ENCODE measurements around the gene TMEM178B.
"Not testable (repeated sequence)": the region's sequence is repeated elsewhere in the genome, so short reads cannot be mapped to it uniquely, and the experiment has no call there.

TMEM178B gene

GRCh38 chr7:141073641-141074161 is at the start of gene TMEM178B:
Gene TMEM178B (plus strand): TSS chr7:141074064.
- no peak for DNase-seq

- no peak for DNase-seq
These were observed 49.2 kb upstream of the TMEM178B start for GRCh38 chr7:141024668-141025067.

- no peak for DNase-seq
These were observed 46.8 kb upstream of the TMEM178B start for GRCh38 chr7:141027043-141027442.

- DNase-seq = no peak
These were observed 45.1 kb upstream of the TMEM178B start for GRCh38 chr7:141028767-141029166.

- DNase-seq = not testable (repeated sequence)
These were observed 41.1 kb upstream of the TMEM178B start for GRCh38 chr7:141032539-141033323.

- DNase-seq = not testable (repeated sequence)
These were observed 35.8 kb upstream of the TMEM178B start for GRCh38 chr7:141038100-141038499.

- DNase-seq = no peak
These were observed 34.5 kb upstream of the TMEM178B start for GRCh38 chr7:141039376-141039775.

DNA sequence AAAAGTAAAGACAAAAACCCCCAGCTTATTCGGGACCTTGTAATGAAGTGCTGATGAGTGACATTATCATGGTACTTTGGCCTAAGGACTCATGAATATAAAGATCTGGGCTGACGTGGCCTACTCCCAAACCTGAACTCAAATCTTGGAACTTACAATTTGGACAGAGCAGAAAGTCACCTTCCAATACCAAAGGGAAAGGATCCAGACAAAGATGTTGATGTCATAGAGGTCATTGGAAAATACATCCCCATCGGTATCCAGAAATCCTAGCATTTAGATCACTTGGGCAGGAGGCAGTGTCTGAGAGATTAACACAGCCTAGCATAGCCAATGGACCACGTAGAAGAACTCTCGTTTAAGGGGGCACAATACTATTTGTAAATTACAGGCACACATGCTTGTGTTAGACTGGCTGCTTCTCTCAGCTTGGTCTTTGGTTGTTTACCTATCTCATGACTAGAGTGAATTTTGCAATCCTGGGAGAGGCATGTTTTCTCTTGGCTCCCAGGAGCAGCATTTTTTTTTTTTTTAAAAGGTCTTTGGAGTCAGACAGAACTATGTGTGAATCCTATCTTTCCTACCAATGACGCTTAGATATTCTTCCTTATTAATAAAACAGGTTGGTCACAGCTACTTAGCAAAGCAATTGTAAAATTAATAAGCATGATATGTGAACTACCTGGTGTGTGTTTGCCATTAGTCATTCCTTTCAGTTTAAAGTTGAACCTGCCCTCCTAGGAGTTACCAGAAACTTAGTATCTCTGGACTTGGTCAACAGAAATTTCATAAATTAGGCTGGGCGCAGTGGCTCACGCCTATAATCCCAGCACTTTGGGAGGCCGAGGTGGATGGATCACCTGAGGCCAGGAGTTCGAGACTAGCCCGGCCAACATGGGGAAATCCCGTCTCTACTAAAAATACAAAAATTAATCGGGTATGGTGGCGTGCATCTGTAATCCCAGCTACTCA is 31.4 kb upstream of the TMEM178B start:
- no peak for DNase-seq

DNA sequence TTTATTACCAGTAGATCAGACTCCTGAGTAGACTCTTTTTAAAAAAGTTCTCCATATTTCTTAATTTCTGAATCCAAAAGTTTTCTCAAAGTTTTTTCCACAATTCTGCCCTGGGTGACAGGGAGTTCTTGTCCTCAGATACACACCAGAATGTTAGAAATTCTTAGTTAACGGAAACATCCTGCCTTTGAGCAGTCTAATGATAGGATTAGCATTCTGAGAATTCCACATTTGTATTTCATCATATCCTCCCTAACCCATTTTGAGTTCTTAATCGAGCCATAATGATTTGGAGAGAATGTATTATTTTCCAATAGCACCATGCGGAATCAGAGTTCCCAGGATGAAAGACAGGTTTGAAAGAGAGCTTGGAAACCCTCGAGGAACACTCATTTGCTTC is 30.2 kb upstream of the TMEM178B start:
- DNase-seq = no peak

DNA sequence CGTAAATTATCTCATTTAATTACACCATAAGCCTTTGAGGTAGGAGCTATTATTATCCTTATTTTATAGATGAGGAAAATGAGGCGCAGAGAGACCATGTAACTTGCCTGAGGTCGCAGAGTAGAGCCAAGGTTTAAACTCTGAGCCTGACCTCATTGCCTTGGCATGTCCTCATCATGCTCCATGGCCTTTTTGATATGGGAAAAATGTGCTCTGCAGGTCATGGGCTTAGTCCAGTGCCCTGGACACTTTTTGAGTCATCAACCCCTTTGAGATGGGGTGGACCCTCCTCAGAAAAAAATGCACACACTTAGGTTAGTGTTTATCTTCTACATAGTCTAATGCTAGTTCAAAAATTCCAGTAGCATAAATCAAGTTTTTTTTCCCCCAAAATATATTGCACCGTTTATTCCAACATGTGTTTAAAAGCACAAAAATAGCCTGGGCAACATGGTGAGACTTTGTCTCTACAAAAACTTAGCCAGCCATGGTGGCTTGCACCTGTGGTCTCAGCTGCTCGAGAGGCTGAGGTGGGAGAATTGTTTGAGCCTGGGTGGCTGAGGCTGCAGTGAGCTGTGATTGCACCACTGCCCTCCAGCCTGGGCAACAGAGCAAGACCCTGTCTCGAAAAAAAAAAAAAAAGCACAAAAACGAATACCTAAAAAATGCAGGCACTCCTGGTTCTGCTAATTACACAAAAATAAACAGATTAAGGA is 28.6 kb upstream of the TMEM178B start:
- no peak for DNase-seq

GRCh38 chr7:141045842-141046620 is 27.8 kb upstream of the TMEM178B start:
- no peak for DNase-seq

GRCh38 chr7:141053626-141054025 is 20.2 kb upstream of the TMEM178B start:
- peak; percentile 82 for DNase-seq

- no peak for DNase-seq
These were observed 18.7 kb upstream of the TMEM178B start for GRCh38 chr7:141055146-141055545.

DNA sequence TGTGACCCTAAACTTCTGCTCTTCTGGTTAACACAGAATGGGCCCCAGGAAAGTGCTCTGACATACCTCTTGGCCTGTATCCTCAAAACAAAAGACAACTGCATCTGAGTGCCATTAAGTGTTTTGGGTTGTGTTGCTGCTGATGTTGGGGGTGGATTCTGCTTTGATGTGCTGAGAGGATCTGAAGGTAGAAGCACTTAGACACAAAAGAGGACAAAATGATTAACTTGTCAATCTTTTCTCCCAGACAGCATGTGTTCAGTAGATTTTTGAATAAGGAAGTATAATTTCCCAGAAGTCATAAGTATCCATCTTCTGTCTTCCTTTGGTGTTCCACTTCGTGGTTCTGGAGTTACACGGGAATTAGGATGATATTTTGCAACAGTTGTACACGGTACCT is 16.1 kb upstream of the TMEM178B start:
- no peak for DNase-seq

- DNase-seq = not testable (repeated sequence)
These were observed 6.0 kb upstream of the TMEM178B start for GRCh38 chr7:141067856-141068255.

DNA sequence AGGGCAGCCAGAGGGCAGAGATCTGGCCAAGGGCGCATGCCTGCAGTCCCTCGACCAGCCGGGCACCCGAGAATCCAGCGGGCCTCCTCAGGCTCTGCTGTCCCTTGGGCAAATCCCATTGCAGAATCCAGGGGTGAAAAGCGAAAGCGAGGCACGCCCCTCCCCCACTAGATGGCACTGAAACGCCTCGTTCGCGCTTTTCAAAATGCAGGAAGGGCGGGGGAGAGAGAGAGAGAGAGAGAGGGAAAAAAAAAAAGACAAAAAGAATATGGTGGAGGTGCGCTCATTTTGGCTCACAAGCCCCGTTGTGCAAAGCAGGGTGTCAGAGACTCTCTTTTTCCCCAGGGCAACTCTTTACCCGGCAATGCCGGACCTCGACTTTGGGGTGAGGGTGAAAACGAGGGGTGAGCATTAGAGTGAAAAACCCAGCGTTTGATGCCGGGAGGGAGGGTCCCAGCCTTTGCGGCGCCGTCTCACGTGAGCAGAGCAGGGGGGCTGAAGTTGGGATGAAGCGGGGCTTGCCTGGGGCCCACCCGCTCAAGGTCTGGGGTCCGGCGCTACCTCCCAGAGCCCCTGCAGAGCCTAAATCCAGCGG is 2.5 kb upstream of the TMEM178B start:
- DNase-seq = peak; percentile 59

DNA sequence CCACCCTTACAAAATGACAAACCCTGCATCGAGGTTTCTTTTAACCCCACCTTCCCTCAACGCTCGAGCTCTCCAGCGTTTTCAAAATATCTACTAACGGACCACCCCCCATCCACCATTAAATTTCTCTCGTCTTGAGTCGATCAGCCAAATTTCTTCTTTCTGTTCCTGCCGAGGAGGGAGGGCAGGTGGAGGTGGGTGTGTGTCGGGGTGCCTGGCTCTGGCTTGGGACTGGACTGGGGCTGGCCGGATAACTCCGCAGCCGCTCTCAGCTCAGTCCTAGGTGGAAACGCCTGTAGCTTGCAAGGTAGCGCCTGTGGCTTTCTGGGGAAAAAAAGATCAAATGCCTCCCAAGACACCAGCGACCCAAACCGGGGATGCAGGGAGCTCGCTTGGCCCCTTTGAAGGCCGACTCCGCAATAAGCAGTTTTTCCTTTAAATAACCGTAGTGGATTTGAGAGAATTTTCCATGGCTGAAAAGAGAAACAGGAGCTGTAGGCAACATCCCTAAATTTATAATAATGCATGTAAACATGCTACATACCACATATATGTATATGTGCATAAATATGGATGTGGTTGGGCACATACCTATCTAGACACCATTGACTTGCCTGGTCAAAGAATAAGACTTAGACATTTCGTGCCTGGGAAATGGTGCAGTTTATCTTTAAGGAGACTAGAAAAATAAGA is 1.9 kb upstream of the TMEM178B start:
- no peak for DNase-seq

GRCh38 chr7:141072548-141073172 is 1.2 kb upstream of the TMEM178B start:
- peak; percentile 14 for DNase-seq

DNA sequence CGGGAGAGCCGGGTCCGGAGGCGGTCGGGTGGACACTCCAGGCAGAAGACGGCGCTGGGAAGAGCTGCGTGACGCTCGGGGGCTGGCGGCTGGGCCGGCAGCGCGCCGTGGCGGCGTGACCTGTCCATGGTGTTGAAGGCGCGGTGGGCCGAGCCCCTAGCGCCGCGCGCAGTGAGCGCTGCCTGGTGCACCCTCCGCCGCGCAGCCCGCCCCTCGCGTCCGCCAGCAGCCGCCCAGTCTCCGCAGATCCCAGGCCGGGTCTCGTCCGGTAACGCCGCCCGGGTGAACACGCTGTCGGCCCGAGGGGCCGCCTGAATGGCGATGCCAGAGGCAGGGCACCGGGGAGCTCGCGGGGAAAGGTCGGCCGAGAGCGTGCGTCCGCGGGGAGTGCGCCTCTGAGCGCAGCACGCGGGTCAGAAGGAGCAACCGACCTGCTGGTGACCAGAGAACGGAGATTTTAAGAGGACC is 657 bp upstream of the TMEM178B start:
- DNase-seq = no peak

All from CD4-positive, alpha-beta T cell treated with Interleukin-21 for 1 hour (primary cell).